ENCODE results near the gene PSMD8. TPM values are rescaled to one million over a fixed set of nuclear protein-coding genes. Genes with fewer than 3 reads are reported as not detected.

Gene PSMD8
- total and polyA plus RNA-seq, 2 donors (not counting 3 experiments of a cell fraction or from before 2014, with no cell fraction given) = 203 to 543 TPM

DNA sequence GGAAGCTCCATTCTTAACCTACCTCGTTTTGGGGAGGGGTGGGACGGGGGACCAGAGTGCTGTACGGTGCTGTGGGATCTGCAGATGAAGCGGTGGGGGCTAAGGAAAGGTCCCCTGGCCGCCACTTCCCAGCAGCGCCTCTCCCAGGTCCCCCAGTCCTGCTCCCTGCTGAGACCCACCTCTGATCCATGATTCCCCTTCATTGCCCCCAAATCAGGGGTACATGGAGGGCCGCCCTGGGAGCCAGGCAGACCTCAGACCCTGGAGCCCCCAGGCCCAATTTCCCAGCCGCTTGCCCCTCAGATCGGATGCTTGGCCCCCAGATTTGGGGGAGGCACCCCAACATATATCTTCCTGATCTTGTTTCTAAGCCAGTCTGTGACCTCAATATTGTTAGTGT lies 24.7 kb downstream of the PSMD8 start:
- Histone ChIP-seq H3K4me2 (ENCODE audit: insufficient read depth, low read length) (no peak overlapping the region), H3K9me1 (replicated peaks; ENCODE audit: control insufficient read depth, extremely low read depth, insufficient read depth, low read length) (no peaks in the 10 kb centered on the region), H3K9ac (replicated peaks; ENCODE audit: extremely low read depth, insufficient read depth, low read length) (no peak overlapping the region), H2AFZ (ENCODE audit: low read depth, low read length) (no peak overlapping the region), H3K9me3 (replicated peaks; ENCODE audit: control insufficient read depth, insufficient read depth, low read length) (no peaks in the 10 kb centered on the region), H3K27ac (ENCODE audit: insufficient read depth, low read depth, low read length) (no peak overlapping the region), H3K79me2 (ENCODE audit: control insufficient read depth, insufficient read depth, low read length) (no peaks in the 10 kb centered on the region), H3K36me3 (ENCODE audit: control insufficient read depth in 2 of 2, extremely low read depth in 1 of 2, insufficient read depth in 2 of 2, low read length in 2 of 2) (no peaks in the 10 kb centered on the region), H4K20me1 (replicated peaks; ENCODE audit: control insufficient read depth, extremely low read depth, insufficient read depth, low read length) (no peaks in the 10 kb centered on the region), H3K4me1 (ENCODE audit: control insufficient read depth, extremely low read depth, insufficient read depth, low read length) (peaks cover 2% of the 10 kb centered on the region), H3K27me3 (ENCODE audit: control insufficient read depth in 2 of 2, insufficient read depth in 2 of 2, low read length in 2 of 2) (no peaks in the 10 kb centered on the region), H3K4me3 (replicated peaks in 1 of 3; ENCODE audit: insufficient read depth in 1 of 3, low read depth in 1 of 3, low read length in 3 of 3) (no peak overlapping the region)
- POLR2A ChIA-PET = no interaction called here
- DNase-seq (ENCODE audit: low read depth, low spot score) (no peak), FAIRE-seq (no peak)
- BruUV-seq (replicated peaks) = no TSS peak
- intact Hi-C loops (cut with micrococcal nuclease) = no loop called here
- dilution Hi-C loops (cut with MboI; ENCODE audit: extremely low pct_ligation_motif_present, low sequenced_read_pairs) = no loop called here
- no peak for TF ChIP-seq GATA2 (IDR thresholded peaks at IDR 0.05; ENCODE audit: insufficient read depth, insufficient read length, low read depth, low read length)
- TF ChIP-seq, protein P1, sequence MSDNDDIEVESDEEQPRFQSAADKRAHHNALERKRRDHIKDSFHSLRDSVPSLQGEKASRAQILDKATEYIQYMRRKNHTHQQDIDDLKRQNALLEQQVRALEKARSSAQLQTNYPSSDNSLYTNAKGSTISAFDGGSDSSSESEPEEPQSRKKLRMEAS (IDR thresholded peaks at IDR 0.05; ENCODE audit: insufficient read depth, insufficient read length) = no peak
- CTCF ChIA-PET = no interaction called here

DNA sequence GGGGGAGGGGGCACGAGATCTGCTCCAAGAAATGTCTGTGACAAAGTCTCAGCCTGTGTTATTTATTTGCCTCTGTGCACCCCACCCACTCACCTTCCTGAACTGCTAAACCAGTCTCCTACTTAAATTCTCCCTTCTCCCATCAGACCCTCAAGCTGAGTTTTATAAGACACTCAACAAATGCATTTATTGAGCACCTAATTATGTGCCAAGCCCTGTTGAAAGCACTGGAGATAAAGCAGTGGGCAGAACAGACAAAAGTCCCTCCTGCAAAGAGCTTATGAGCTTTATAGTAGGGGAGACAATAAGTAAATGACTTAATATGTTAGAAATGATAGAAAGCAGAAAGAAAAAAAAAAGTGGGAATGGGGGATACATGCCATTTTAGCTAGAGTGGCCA lies 25.2 kb downstream of the PSMD8 start:
- Histone ChIP-seq H3K4me3 (replicated peaks in 1 of 3; ENCODE audit: insufficient read depth in 1 of 3, low read depth in 1 of 3, low read length in 3 of 3) (no peak overlapping the region), H3K79me2 (ENCODE audit: control insufficient read depth, insufficient read depth, low read length) (no peaks in the 10 kb centered on the region), H3K4me2 (ENCODE audit: insufficient read depth, low read length) (no peak overlapping the region), H3K27ac (ENCODE audit: insufficient read depth, low read depth, low read length) (no peak overlapping the region), H3K4me1 (ENCODE audit: control insufficient read depth, extremely low read depth, insufficient read depth, low read length) (peaks cover 2% of the 10 kb centered on the region), H4K20me1 (replicated peaks; ENCODE audit: control insufficient read depth, extremely low read depth, insufficient read depth, low read length) (no peaks in the 10 kb centered on the region), H2AFZ (ENCODE audit: low read depth, low read length) (no peak overlapping the region), H3K9me3 (replicated peaks; ENCODE audit: control insufficient read depth, insufficient read depth, low read length) (no peaks in the 10 kb centered on the region), H3K27me3 (ENCODE audit: control insufficient read depth in 2 of 2, insufficient read depth in 2 of 2, low read length in 2 of 2) (no peaks in the 10 kb centered on the region), H3K9ac (replicated peaks; ENCODE audit: extremely low read depth, insufficient read depth, low read length) (no peak overlapping the region), H3K36me3 (ENCODE audit: control insufficient read depth in 2 of 2, extremely low read depth in 1 of 2, insufficient read depth in 2 of 2, low read length in 2 of 2) (no peaks in the 10 kb centered on the region), H3K9me1 (replicated peaks; ENCODE audit: control insufficient read depth, extremely low read depth, insufficient read depth, low read length) (no peaks in the 10 kb centered on the region)
- ChIA-PET CTCF (no interaction called here), POLR2A (no interaction called here)
- FAIRE-seq (no peak), DNase-seq (ENCODE audit: low read depth, low spot score) (no peak)
- intact Hi-C loops (cut with micrococcal nuclease) (no loop called here), dilution Hi-C loops (cut with MboI; ENCODE audit: extremely low pct_ligation_motif_present, low sequenced_read_pairs) (no loop called here)
- no TSS peak for BruUV-seq (replicated peaks)
- no peak for TF ChIP-seq JUN (IDR thresholded peaks at IDR 0.05; ENCODE audit: borderline replicate concordance, insufficient read depth, insufficient read length, low read depth)
- TF ChIP-seq, protein P2, sequence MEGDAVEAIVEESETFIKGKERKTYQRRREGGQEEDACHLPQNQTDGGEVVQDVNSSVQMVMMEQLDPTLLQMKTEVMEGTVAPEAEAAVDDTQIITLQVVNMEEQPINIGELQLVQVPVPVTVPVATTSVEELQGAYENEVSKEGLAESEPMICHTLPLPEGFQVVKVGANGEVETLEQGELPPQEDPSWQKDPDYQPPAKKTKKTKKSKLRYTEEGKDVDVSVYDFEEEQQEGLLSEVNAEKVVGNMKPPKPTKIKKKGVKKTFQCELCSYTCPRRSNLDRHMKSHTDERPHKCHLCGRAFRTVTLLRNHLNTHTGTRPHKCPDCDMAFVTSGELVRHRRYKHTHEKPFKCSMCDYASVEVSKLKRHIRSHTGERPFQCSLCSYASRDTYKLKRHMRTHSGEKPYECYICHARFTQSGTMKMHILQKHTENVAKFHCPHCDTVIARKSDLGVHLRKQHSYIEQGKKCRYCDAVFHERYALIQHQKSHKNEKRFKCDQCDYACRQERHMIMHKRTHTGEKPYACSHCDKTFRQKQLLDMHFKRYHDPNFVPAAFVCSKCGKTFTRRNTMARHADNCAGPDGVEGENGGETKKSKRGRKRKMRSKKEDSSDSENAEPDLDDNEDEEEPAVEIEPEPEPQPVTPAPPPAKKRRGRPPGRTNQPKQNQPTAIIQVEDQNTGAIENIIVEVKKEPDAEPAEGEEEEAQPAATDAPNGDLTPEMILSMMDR (IDR thresholded peaks at IDR 0.05; ENCODE audit: extremely low read depth in 1 of 2, insufficient read depth in 1 of 2, low read depth in 1 of 2, low read length in 2 of 2) = no peak
- no peak for TF ChIP-seq POLR2A (IDR thresholded peaks at IDR 0.05; ENCODE audit: low read depth, low read length)
- TF ChIP-seq POLR2AphosphoS5 (IDR thresholded peaks at IDR 0.05; ENCODE audit: insufficient read depth, low read depth, low read length) = no peak
- TF ChIP-seq, protein P1 (IDR thresholded peaks at IDR 0.05; ENCODE audit: insufficient read depth, insufficient read length) = no peak
